ENCODE measurements around the gene POU5F1.
"Not testable (repeated sequence)": the region's sequence is repeated elsewhere in the genome, so short reads cannot be mapped to it uniquely, and the experiment has no call there.

Gene POU5F1

DNA sequence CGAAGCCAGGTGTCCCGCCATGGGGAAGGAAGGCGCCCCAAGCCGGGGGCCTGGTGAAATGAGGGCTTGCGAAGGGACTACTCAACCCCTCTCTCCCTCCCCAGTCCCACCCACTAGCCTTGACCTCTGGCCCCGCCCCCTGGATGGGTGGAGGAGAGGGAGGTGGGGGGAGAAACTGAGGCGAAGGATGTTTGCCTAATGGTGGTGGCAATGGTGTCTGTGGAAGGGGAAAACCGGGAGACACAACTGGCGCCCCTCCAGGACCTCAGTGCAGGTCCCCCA, at the start of gene POU5F1:
Gene POU5F1 (minus strand): TSS at position 83 of the 282 bp plus-strand sequence. CDS start 62 bp downstream, at position 21.
- no peak for DNase-seq (ENCODE audit: low read depth in 2 of 2)

DNA sequence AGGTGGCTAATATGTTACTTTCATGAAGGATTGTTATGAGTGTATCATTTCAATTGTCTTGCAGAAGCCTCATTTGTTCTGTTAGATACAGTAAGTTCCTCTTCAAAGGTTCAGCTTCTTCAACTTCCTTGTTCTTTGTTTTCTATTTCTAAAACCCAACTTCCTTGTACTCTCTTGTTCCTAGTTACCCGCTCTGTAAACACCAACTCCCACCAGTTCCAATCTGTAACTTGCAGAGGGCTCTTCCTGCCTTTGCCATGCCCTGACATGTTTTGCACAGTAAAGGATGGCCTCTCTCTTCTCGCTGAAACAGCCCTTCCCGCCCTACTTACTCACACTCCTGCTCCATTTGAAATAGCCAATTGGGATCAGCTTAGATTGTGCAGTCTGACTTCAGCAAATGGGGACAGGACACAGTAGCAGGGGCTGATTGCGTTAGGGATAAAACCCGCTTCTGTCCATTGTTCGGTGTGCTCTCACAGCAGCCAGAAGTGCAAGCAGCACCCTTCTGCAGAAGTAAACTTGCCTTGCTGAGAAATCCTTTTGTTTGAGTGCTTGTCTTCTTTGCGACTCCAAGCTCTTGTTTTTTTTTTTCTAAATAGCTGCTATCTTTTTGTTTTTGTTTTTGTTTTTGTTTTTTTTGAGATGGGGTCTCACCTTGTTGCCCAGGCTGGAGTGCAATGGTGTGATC, 45.9 kb upstream of the POU5F1 start:
- DNase-seq (ENCODE audit: low read depth in 2 of 2): no peak

DNA sequence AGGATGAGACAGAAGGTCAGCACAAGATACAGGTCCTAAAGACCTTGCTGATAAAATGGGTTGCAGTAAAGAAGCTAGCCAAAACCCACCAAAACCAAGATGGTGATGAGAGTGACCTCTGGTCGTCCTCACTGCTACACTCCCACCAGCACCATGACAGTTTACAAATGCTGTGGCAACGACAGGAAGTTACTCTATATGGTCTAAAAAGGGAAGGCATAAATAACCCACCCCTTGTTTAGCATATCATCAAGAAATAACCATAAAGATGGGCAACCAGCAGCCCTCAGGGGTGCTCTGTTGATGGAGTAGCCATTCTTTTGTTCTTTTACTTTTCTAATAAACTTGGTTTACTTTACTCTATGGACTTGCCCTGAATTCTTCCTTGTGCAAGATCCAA, 44.7 kb upstream of the POU5F1 start:
- DNase-seq (ENCODE audit: low read depth in 2 of 2): not testable (repeated sequence)

DNA sequence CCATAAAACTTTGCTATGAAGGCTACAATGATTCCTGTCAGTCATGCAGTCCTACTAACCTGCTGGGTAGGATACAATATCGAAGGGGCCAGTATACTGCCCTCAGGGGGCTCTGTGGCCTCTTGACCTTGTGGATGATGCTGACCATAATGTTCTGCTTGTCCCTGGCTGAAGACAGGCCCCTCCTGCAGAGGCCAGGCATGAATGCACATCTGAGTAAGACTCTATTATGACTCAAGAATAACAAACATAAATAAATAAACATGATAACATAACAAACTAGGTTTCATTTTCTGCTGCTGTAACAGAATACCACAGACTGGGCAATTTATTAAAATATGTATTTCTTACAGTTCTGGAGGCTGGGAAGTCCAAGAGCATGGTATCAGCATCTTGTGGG, 44.0 kb upstream of the POU5F1 start:
- DNase-seq (ENCODE audit: low read depth in 2 of 2): no peak

DNA sequence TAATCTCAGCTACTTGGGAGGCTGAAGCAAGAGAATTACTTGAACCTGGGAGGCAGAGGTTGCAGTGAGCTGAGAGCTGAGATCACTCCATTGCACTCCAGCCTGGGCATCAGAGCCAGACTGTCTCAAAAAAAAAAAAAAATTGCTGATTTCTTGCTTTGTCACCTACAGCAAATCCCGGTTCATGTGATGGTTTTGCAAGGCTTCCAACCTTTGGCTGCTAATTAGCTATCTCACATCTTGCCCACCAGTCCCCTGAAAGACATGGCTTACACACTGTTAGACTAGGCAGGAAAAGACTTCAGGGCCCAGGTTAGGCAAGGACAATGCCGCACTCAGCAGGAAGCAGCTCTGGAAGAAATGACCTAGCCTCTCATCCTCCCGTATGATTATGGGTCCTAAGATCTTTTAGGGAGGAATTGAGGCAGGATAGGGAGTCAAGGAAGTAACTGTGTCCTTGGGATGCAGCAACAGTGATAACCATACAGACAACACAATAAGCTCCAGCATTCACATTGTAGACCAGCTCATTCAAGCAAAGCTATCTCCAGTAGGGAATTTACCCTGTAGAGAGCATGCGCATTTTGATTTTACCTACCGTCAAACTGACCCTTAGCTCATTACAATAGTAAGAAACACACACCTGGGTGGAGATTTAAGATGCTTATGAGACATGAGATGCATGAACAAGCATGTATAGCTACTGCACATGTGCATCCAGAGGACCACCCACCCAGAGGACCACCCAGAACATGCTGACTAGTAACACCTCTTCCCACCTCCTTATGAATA, 40.5 kb upstream of the POU5F1 start:
- no peak for DNase-seq (ENCODE audit: low read depth in 2 of 2)

DNA sequence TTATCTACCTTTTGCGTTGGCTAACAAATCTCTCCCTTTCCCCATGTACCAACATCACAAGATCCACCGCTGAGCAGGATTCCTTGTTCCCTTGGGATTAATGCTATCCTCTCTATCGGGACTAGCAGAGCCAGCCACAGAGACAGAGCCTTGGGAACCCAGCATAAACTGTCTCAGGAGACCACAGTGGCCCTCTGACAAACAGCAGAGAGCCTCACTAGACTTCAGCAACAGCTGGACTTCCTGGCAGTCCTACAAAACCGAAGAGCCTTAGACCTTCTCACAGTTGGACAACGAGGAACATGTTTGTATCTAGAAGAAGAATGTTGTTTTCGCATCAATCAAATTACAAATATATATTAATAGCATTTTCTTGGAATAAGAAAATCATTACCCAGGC, 39.6 kb upstream of the POU5F1 start:
- DNase-seq (ENCODE audit: low read depth in 2 of 2): no peak

DNA sequence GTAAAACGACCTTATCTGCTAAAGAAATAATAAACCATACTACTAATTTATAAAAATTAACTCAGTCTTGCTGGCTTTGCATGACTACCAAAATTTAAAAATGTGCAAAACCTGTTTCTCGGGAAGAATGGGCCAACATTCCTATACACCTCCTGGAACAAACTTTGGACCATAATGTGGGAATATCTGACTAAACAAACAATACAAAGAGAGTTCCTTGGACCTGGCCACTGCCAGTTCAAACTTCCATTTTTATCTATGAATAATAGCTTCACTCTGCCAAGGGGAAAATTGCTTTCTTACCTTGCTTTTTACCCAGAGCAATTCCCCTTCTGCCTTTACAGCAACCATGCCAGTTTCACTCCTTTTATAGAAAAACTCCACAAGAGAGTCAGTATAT, 38.7 kb upstream of the POU5F1 start:
- DNase-seq (ENCODE audit: low read depth in 2 of 2): no peak

DNA sequence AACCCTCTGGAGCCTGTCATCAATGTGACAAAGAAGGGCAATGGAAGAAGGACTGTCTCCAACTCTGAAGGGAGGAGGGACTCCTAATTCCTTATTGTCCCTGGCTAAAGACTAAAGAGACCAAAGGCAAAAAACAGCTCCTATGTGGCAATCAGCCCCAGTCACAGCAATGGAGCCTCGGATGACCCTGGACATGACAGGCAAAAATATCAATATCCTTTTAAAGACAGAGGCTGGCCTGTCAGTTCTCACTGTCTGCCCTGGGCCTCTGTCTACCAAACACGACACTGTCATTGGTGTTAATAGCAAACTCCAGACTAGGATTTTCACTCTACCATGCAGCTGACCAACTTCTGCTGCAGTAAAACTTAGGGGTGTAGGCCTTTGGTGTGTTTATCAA, 38.0 kb upstream of the POU5F1 start:
- DNase-seq (ENCODE audit: low read depth in 2 of 2): no peak

DNA sequence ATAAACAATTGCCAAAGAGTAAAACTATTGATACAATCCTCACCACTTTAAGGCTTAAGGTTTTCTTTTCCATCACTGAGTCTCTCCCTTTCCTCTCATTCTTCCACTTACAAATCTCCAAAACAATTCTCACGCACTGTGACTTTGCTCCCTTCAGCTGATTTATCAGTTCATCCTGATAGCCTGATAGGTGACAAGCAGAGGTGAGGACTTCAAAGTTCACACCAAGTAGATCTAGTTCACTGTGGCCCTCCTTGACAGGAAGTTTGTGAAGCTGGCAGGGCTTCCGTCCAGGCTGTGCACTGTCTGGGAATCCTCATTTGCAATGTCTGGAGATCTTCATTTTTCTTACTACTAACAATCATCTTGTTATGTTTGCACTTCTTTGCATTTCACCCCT, 35.2 kb upstream of the POU5F1 start:
- DNase-seq (ENCODE audit: low read depth in 2 of 2): no peak

DNA sequence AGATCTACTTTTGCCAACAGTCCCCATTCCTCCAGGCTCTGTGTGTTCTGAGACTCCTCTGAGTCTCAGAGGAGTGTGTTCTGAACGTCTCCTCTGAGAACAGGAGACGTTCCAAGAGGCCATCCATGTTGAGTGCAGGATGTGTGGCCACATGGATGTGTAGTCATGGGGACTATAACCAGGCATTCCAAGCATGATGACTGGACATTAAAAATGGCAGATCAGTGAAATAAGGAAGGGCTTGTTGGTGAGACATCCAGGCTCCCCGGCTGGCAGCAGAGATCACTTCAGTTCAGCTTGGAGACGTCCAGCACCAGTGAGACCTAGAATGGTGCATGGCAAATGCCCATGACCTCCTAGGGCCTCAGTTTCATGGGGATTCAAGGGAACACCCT, 34.3 kb upstream of the POU5F1 start:
- no peak for DNase-seq (ENCODE audit: low read depth in 2 of 2)

DNA sequence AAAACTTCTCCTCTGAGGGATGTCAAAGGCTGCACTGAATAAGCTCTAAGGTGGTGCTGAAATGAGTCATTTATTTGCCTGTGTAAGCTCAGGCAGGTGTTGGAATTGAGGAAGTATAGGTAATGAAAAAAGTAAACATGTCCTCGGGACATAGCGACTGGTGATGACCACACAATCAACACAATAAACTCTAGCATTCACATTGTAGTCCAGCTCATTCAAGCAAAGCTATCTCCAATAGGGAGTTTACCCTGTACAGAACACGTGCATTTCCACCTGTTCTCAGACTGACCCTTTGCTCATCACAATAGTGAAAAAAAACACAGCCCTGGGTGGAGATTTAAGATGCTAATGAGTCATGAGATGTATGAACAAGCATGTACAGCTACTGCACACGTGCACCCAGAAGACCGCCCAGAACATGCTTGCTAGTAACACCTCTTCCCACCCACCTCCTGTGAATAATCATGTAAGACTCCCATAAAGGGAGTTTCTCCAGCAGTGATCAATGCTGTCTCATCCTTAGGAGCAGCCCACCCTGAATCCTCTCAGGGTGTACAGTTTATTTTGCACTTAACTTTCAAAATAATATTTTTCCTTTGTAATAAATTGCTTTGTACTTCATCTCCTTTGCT, 33.0 kb upstream of the POU5F1 start:
- DNase-seq (ENCODE audit: low read depth in 2 of 2): peak in 1 of 2 donors; percentile 57

DNA sequence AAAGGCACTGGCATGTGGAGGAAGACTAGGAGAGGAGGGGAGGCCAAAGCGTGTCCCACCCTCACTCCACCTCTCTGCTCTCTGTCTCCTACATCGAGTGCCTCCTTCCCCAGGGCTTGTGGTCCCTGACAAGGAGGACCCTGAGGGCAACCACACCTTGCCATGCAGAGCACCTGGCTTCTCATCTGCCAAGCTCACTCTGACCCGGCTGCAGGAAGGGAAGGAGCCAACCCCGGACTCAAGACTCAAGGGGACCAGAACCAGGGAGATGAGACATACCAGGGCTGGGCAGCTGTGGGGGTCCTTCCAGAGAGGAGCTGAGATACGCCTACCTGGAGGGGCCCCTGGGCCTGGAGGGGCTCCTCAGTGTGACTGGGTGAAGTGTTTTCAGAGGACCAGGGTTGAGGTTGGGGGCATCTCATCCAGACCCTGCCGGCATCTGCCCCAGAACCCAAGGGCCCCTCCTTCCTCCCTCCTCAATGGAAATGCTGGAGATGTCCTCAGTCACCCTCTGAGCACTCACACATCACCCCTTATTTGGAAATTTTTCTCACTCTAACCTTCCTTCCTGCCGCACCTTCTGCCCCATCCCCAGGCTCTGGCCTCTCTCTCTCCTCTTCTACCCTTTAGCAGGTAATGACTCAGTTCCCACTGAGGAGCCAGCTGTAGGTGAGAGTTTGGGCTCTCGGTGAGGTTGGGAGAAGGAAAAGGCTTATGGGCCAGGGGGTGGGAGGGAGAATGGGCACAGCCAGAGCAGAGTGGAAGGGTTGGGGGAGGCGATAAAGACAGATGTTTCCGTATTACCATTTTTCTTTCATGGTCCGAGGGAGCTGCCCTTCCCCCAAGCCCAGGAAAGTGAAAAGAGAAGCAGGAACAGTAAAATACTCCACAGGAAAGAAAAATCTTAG, 32.0 kb upstream of the POU5F1 start:
- no peak for DNase-seq (ENCODE audit: low read depth in 2 of 2)

DNA sequence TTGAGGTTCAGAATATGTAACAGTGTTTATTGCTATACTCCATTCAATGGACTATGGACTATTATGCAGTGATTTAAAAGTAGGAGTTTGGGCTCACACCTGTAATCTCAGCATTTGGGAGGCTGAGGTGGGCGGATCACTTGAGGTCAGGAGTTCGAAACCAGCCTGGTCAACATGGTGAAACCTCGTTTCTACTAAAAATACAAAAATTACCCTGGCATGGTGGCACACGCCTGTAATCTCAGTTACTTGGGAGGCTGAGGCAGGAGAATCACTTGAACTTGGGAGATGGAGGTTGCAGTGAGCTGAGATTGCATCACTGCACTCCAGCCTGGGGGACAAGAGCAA, 28.6 kb upstream of the POU5F1 start:
- DNase-seq (ENCODE audit: low read depth in 2 of 2): not testable (repeated sequence)

DNA sequence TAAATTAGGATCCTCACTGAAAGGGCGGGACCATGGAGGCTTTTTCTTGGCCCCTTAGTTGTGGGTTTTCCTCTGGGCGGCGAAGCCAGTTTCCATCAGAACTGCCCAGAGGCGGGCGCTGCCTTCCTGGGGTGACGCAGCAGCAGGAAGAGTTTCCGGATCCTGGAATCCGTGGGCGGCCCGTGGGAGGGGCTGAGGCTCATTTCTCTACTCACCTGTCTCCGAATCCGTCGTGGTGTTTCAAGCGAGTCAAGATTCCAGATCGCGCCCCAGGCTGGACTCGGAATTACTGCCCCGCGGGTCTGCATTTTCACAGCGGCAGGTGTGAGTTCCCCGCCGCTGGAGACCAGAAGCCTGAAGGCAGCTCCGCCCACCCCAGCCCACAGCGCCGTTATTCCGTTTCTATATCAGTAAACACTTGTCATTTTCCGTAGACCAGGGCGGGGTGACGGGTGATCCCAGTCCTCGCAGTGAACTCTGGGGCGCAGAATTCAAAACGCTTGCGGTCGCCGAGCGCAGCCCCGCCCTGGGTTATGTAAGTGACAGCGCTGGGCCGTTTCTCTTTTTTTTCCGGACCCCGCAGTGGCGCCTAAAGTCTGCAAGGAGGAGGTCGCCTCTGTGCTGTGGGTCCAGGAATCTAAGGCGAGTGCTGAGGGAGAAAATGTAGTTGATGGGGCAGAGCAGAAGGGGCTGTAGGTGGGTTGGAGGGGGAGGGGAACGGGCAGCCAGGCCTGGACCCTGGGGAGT, 27.2 kb upstream of the POU5F1 start:
- peak; percentile 85 to 91 for DNase-seq (ENCODE audit: low read depth in 2 of 2)

DNA sequence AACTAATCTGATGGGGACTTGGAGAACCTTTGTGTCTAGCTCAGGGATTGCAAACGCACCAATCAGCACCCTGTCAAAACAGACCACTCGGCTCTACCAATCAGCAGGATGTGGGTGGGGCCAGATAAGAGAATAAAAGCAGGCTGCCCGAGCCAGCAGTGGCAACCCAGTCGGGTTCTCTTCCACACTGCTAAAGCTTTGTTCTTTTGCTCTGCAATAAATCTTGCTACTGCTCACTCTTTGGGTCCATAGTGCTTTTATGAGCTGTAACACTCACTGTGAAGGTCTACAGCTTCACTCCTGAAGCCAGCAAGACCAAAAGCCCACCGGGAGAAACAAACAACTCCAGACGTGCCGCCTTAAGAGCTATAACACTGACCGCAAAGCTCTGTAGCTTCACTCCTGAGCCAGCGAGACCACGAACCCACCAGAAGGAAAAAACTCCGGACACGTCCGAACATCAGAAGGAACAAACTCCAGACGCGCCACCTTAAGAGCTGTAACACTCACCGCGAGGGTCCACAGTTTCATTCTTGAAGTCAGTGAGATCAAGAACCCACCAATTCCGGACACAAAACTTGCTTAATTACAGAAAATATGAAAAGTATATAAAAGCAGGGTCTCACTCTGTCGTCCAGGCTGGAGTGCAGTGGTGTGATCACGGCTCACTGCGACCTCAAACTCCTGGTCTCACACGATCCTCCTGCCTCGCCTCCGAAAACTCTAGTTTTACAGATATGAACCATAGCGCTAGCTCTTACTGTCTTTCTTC, 26.0 kb upstream of the POU5F1 start:
- DNase-seq (ENCODE audit: low read depth in 2 of 2): not testable (repeated sequence)

DNA sequence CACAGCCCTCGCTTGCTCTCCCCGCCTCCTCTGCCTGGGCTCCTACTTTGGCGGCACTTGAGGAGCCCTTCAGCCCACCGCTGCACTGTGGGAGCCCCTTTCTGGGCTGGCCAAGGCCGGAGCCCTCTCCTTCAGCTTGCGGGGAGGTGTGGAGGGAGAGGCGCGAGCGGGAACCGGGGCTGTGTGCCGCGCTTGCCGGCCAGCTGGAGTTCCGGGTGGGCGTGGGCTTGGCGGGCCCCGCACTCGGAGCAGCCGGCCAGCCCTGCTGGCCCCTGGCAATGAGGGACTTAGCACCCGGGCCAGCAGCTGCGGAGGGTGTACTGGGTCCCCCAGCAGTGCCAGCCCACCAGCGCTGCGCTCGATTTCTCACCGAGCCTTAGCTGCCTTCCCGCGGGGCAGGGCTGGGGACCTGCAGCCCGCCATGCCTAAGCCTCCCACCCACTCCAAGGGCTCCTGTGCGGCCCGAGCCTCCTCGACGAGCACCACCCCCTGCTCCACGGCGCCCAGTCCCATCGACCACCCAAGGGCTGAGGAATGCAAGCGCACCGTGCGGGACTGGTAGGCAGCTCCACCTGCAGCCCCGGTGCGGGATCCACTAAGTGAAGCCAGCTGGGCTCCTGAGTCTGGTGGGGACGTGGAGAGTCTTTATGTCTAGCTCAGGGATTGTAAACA, 25.0 kb upstream of the POU5F1 start:
- not testable (repeated sequence) for DNase-seq (ENCODE audit: low read depth in 2 of 2)

DNA sequence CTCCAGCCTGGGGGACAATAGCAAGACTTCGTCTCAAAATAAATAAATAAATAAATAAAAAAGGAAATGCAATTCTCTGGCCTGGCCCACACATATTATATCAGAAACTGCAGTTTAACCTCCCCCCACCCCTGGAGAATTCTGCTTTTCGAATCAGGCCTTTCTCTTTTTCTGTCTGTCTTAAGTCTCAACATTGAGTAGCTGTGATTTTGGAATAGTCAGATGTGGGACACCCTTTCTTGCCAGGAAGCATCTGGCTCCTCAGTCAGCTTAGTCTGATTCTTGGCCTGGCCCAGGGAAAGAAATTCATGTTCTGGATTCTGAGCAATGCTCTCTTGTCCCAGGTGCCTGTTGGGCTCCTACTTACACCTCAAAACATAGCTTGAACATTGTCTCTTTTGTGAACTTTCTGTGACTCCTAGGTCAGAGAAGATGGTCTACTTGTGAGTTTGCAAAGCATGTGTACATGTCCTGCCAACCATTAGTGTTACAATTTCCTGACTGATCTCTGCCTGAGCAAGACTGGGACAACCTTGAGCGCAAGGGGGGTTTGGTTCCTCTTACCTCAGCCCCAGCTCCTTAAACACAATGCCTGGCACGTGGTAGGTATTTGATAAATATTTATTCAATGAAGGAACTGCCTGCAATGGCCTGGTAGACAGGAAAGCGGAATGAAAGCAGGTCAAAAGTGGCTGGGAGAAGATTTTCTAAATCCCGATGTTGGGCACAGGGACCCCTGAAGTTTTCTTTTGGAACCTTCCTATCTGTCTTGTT, 23.8 kb upstream of the POU5F1 start:
- no peak for DNase-seq (ENCODE audit: low read depth in 2 of 2)

DNA sequence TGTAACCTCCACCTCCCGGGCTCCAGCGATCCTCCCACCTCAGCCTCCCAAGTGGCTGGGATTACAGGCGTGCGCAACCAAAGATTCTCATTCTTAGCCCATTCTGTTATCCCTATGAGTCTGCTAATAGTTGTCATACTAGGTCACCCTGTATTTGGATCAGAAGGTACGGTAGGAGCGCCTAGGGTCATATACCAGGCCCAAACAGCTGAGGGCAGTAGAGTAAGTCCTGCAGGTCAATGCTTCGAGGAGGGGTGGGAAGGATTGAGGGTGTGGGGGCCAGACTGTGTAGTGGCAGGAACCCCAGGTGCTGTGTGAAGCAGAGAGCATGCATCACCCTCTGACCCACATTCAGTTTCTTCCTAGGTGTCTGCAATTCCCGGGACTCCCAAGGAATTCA, 22.7 kb upstream of the POU5F1 start:
- no peak for DNase-seq (ENCODE audit: low read depth in 2 of 2)

DNA sequence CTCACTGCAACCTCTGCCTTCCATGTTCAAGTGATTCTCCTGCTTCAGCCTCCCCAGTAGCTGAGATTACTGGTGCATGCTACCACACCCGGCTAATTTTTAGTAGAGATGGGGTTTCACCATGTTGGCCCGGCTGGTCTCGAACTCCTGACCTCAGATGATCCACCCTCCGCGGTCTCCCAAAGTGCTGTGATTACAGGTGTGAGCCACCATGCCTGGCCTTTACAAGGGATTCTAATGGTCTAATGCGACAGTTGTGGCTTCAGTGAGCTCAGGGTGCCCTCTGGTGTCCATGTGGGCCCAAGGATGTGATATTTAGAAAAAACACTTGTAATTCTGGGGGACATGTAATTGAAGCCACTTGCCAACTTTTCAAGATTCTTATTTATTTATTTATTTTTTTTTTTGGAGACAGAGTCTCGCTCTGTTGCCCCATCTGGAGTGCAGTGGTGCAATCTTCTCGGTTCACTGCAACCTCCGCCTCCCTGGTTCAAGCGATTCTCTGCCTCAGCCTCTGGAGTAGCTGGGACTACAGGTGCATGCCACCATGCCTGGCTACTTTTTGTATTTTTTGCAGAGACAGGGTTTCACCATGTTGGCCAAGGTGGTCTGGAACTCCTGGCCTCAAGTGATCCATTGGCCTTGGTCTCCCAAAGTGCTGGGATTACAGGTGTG, 22.1 kb upstream of the POU5F1 start:
- peak; percentile 38 to 46 for DNase-seq (ENCODE audit: low read depth in 2 of 2)

Data from stimulated activated CD4-positive, alpha-beta T cell treated with anti-CD3 and anti-CD28 coated beads, Interleukin-4, amount 100 ng/mL, for 48 hours (primary cell).